Non-pigmented ciliary epithelial cell (primary cell): ENCODE results near the gene CLTCL1.

Experiments
- DNase-seq: peaks from one replicate; pipeline ENCODE4 v3.0.0-alpha.2; 2010; ENCODE audit warnings: low read depth

CLTCL1 gene

DNA sequence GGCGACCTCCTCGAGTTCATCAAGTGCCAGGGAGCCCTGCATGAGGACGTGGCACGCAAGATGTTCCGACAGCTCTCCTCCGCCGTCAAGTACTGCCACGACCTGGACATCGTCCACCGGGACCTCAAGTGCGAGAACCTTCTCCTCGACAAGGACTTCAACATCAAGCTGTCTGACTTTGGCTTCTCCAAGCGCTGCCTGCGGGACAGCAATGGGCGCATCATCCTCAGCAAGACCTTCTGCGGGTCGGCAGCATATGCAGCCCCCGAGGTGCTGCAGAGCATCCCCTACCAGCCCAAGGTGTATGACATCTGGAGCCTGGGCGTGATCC, 159.9 kb downstream of the CLTCL1 start:
- no peak for DNase-seq

DNA sequence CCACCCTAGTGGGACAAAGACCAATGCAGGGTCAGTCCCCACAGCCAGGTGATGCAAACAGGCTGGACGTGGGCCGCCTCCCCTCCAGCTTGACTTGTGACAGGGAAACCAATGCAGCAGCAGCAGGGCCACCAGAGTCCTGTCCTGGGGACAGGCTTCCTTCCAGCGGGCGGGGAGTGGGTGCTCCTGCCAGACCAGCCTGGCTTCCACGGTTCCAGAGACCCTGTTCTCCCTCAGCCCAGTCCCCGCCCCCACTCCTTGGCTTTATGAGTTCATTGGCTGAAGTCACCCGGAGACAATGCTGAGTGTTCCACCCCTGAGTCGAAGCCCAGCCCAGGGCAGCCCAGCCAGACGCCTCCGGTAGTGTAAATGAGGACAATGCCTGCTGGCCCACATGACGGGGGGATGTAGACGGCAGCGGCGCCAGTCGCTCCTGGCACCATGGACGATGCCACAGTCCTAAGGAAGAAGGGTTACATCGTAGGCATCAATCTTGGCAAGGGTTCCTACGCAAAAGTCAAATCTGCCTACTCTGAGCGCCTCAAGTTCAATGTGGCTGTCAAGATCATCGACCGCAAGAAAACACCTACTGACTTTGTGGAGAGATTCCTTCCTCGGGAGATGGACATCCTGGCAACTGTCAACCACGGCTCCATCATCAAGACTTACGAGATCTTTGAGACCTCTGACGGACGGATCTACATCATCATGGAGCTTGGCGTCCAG, 160.4 kb downstream of the CLTCL1 start, which contains the start of gene TSSK2:
Gene TSSK2 (plus strand): TSS at position 350 of the 726 bp plus-strand sequence. CDS start 92 bp downstream, at position 442.
- no peak for DNase-seq

DNA sequence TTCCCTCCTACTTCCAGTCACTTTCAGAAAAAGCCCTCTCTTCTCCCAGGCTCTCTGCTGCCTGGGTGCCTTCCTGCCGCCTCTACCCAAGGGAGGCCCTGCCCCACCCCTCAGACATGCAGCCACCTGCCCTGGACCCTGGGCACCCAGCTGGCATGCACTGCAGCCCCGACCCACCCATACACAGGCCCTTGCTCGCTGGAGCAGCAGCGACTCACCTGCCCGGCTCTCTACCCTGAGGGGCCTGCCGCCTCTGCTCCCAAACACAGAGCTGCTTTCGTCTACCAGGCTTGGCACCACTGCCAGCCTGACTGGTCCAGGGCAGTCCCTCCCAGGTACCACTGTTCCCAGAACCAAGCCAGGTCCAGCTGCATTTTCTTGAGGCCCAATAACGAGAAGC, 161.6 kb downstream of the CLTCL1 start:
- no peak for DNase-seq
